IMR-90 (cell line): ENCODE measurements around the gene RGS9. TPM values are rescaled to one million over a fixed set of nuclear protein-coding genes. Genes with fewer than 3 reads are reported as not detected.
A peak's percentile ranks its signal among the peaks of the same experiment; 100 is the strongest.

Experiments used
- ATAC-seq: fragments of 200-7000 bp; cut with Tn5 transposase; 2 replicates; pipeline ENCODE4 v1.9.1; 2020; ENCODE audit warnings: low read depth, mild to moderate bottlenecking, moderate library complexity
- BruUV-seq: library from RNA; stranded (reverse); fragments of 400-500 nt; replicated peaks from 2 replicates; lab custom pipeline; 2021; lab: Mats Ljungman, UMichigan
- CTCF ChIA-PET: fragments of 300-600 bp; formaldehyde crosslinking; extraction: SDS; loops from one replicate; lab custom pipeline; 2021; ENCODE audit warnings: antibody characterized with exemption; lab: Yijun Ruan, JAX
- POLR2A ChIA-PET: fragments of 300-600 bp; sonication (Branson Sonifier 250); formaldehyde crosslinking; loops from one replicate; lab custom pipeline; 2022; ENCODE audit warnings: antibody characterized with exemption; ENCODE audit not compliant: unreplicated experiment; lab: Charles Lee
- DNase-seq: peaks from one replicate; pipeline ENCODE4 v3.0.0; 2013
- H2AFZ ChIP-seq: replicated peaks from 2 replicates; pipeline ENCODE3; 2013; ENCODE audit warnings: low read length, mild to moderate bottlenecking; ENCODE audit not compliant: poor library complexity
- H2AK5ac ChIP-seq: 2 replicates; pipeline ENCODE4 v1.6.1; 2013; ENCODE audit warnings: low read depth, low read length, inconsistent platforms
- H2AK9ac ChIP-seq: replicated peaks from 2 replicates; pipeline ENCODE3; 2013; ENCODE audit warnings: mild to moderate bottlenecking, low read depth, low read length, moderate library complexity; ENCODE audit not compliant: poor library complexity
- H2BK120ac ChIP-seq: 2 replicates; pipeline ENCODE4 v1.6.1; 2013; ENCODE audit warnings: low read depth, low read length, inconsistent platforms
- H2BK15ac ChIP-seq: 3 replicates; pipeline ENCODE4 v1.6.1; 2013; ENCODE audit warnings: low read depth, low read length, inconsistent platforms
- H2BK20ac ChIP-seq: 2 replicates; pipeline ENCODE4 v1.6.1; 2013; ENCODE audit warnings: low read depth, mild to moderate bottlenecking, inconsistent platforms, low read length, moderate library complexity
- H2BK5ac ChIP-seq: 2 replicates; pipeline ENCODE4 v1.6.1; 2013; ENCODE audit warnings: mild to moderate bottlenecking, low read depth, low read length, inconsistent platforms; ENCODE audit not compliant: poor library complexity, severe bottlenecking
- H3K14ac ChIP-seq: replicated peaks from 2 replicates; pipeline ENCODE4 v1.6.1; 2013; ENCODE audit warnings: low read depth, low read length, inconsistent platforms
- H3K18ac ChIP-seq: 2 replicates; pipeline ENCODE4 v1.6.1; 2013; ENCODE audit warnings: low read depth, low read length, control low read depth
- H3K23ac ChIP-seq: 2 replicates; pipeline ENCODE4 v1.6.1; 2013; ENCODE audit warnings: low read depth, low read length, inconsistent platforms
- H3K27ac ChIP-seq: 2 replicates; pipeline ENCODE4 v1.5.1; 2013; ENCODE audit warnings: mild to moderate bottlenecking, control low read depth, low read length; ENCODE audit not compliant: insufficient read depth
- H3K27me3 ChIP-seq: 2 replicates; pipeline ENCODE4 v1.6.1; 2013; ENCODE audit warnings: low read length; ENCODE audit not compliant: control insufficient read depth, insufficient read depth
- H3K36me3 ChIP-seq: 2 replicates; pipeline ENCODE4 v1.6.1; 2013; ENCODE audit warnings: low read length, mixed read lengths; ENCODE audit not compliant: control insufficient read depth, insufficient read depth
- H3K4ac ChIP-seq: 2 replicates; pipeline ENCODE4 v1.6.1; 2013; ENCODE audit warnings: low read depth, low read length, inconsistent platforms
- H3K4me1 ChIP-seq: 2 replicates; pipeline ENCODE4 v1.6.1; 2013; ENCODE audit warnings: low read length, mixed read lengths; ENCODE audit not compliant: control insufficient read depth, insufficient read depth
- H3K4me2 ChIP-seq: 2 replicates; pipeline ENCODE4 v1.6.1; 2013; ENCODE audit warnings: low read depth, mild to moderate bottlenecking, control low read depth, low read length, moderate library complexity
- H3K4me3 ChIP-seq: 2 replicates; pipeline ENCODE4 v1.5.1; 2013; ENCODE audit warnings: low read depth, mild to moderate bottlenecking, control low read depth, low read length, moderate library complexity; ENCODE audit not compliant: insufficient read depth
- H3K56ac ChIP-seq: 2 replicates; pipeline ENCODE4 v1.6.1; 2013; ENCODE audit warnings: low read length, inconsistent platforms; ENCODE audit not compliant: insufficient read depth; ENCODE audit errors: extremely low read depth
- H3K79me1 ChIP-seq, 2 experiments: 2 replicates each; pipeline ENCODE4 v1.6.1; 2013; ENCODE audit warnings: low read length in 2 of 2, inconsistent platforms in 1 of 2, low read depth in 1 of 2
- H3K9ac ChIP-seq: 2 replicates; pipeline ENCODE4 v1.6.1; 2013; ENCODE audit warnings: low read depth, low read length, control low read depth
- H3K9me1 ChIP-seq: 2 replicates; pipeline ENCODE4 v1.6.1; 2013; ENCODE audit warnings: low read length, inconsistent platforms; ENCODE audit not compliant: insufficient read depth
- H3K9me3 ChIP-seq: 2 replicates; pipeline ENCODE4 v1.6.1; 2013; ENCODE audit warnings: low read length; ENCODE audit not compliant: control insufficient read depth, insufficient read depth
- H4K20me1 ChIP-seq: 2 replicates; pipeline ENCODE4 v1.6.1; 2013; ENCODE audit warnings: low read length, inconsistent platforms; ENCODE audit not compliant: insufficient read depth
- H4K5ac ChIP-seq: 2 replicates; pipeline ENCODE4 v1.6.1; 2013; ENCODE audit warnings: mild to moderate bottlenecking, low read depth, low read length, control low read depth
- H4K8ac ChIP-seq, 2 experiments: 2 replicates each; pipeline ENCODE4 v1.6.1; 2013; ENCODE audit warnings: low read depth in 2 of 2, low read length in 2 of 2, control low read depth in 1 of 2, inconsistent platforms in 1 of 2
- H4K91ac ChIP-seq: 2 replicates; pipeline ENCODE4 v1.6.1; 2013; ENCODE audit warnings: low read depth, low read length, inconsistent platforms; ENCODE audit not compliant: insufficient read depth
- MAFK ChIP-seq: IDR thresholded peaks from 2 replicates; pipeline ENCODE4 v1.6.1; 2012; ENCODE audit warnings: low read depth, low read length, improper control_type of control experiment
- MAZ ChIP-seq: IDR thresholded peaks from 2 replicates; pipeline ENCODE4 v1.6.1; 2012; ENCODE audit warnings: low read depth, mild to moderate bottlenecking, low read length, improper control_type of control experiment, moderate library complexity, borderline replicate concordance
- MXI1 ChIP-seq: IDR thresholded peaks from 2 replicates; pipeline ENCODE4 v1.6.1; 2012; ENCODE audit warnings: low read depth, mild to moderate bottlenecking, low read length, moderate library complexity, borderline replicate concordance
- SMC3 ChIP-seq: fragments of 150-350 bp; IDR thresholded peaks from 2 replicates; pipeline ENCODE4 v1.6.1; 2016; ENCODE audit warnings: low read depth, mild to moderate bottlenecking, antibody characterized with exemption, low read length, moderate library complexity
- USF2 ChIP-seq: fragments of 150-350 bp; IDR thresholded peaks from 2 replicates; pipeline ENCODE4 v1.6.1; 2017; ENCODE audit warnings: mild to moderate bottlenecking, antibody characterized with exemption, low read length, low read depth
- WGBS, 2 experiments: methylation state at CpG; one replicate each; pipeline versions ENCODE4 v1.1.5 to v1.1.7; 2013; ENCODE audit warnings: missing lambda C conversion rate in 2 of 2; ENCODE audit not compliant: insufficient read length in 1 of 2; ENCODE audit errors: extremely low coverage in 2 of 2; 5-methylcytosine and 5-hydroxymethylcytosine counted together
- dilution Hi-C: fragments of 300-500 bp; cut with HindIII; formaldehyde crosslinking; loops from one replicate; pipeline ENCODE4 v1.14.3; 2018; ENCODE audit warnings: low sequenced_read_pairs; ENCODE audit not compliant: unreplicated experiment
- in situ Hi-C: fragments of 300-500 bp; cut with MboI; formaldehyde crosslinking; loops from 3 replicates; pipeline ENCODE4 v1.14.3; 2019; ENCODE audit warnings: low sequenced_read_pairs, inconsistent platforms, mixed read lengths
- intact Hi-C: fragments of 100-400 bp; cut with micrococcal nuclease; formaldehyde crosslinking; loops from 2 replicates; pipeline ENCODE4 v1.10.0; 2022
- polyA plus RNA-seq, 3 experiments: library from polyadenylated mRNA; depleted of rRNA; stranded (reverse); fragments of >200 nt; gene quantifications; 2 replicates each; pipeline ENCODE4 v1.2.3, GENCODE V29; 2012; ENCODE audit warnings: low replicate concordance in 1 of 3
- total RNA-seq: library from RNA; depleted of rRNA; stranded (reverse); fragments of >200 nt; gene quantifications from 2 replicates; pipeline ENCODE4 v1.2.3, GENCODE V29; 2012

RGS9 gene
- total and polyA plus RNA-seq, 2 of the 4 experiments (the other 2 are of a cell fraction), result 0.90 to 1.1 TPM

DNA sequence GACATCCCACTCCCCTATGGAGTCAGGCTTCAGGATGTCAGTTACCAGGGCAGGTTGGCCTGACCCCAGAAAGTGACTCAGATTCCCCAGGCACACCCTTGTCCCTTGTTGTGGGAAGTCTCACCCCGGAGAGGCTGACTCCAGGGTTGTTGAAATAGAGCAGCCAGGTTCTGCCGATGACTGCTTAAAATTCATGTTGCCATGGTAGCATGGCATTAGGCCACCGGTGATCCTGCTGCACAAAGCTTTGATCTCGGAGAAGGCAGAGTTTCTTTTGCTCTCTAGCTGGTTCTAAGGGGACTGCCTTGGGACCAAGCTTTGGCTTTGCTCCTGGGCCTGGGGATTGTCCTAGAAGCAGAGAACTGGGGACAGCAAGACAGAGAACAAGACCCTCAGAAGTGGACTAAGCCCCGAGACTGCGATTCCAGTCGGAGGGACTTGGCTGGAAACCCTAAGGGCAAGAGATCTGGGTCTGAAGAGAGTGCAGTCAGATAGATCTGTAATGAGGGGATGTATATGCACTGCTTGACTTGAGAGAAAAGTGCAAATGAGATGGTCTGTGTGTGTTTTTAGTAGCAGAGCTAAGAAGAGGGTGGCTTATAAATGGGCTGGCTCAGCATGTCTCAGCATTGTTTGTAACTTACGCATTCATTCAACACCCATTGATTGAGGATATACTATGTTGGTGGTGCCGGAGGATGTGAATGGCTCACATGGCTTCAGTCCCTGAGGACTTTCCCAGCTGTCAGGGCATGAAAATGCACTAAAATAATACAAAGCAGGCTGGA lies 106.9 kb downstream of the RGS9 start:
- no peak overlapping the region for H4K8ac ChIP-seq
- H2BK20ac ChIP-seq, result no peak overlapping the region
- H3K27me3 ChIP-seq, result peaks cover 25% of the 10 kb centered on the region
- intact Hi-C loops (no loop called here), in situ Hi-C loops (loop anchor here (25.0 kb wide), 1 partner anchor 1418 kb away; no protein-coding TSS in a partner anchor), dilution Hi-C loops (no loop called here)
- no peak overlapping the region for H2AK9ac ChIP-seq
- ChIA-PET POLR2A (no interaction called here), CTCF (no interaction called here)
- no peak overlapping the region for H3K23ac ChIP-seq
- H4K91ac ChIP-seq, result no peak overlapping the region
- no TSS peak for BruUV-seq
- no peaks in the 10 kb centered on the region for H3K79me1 ChIP-seq
- 33% methylated on average over 6 of the region's 9 CpGs; no CpG with 5 or more reads in 1 of the 2 experiments for WGBS, 2 experiments
- no peak overlapping the region for H3K4me3 ChIP-seq
- no peaks in the 10 kb centered on the region for H3K9me3 ChIP-seq
- DNase-seq (peak; percentile 24), ATAC-seq (0 out of 2 replicates have a peak, but pooled peaks have one; percentile 24)
- H3K4ac ChIP-seq, result no peak overlapping the region
- no peak overlapping the region for H3K56ac ChIP-seq
- H3K36me3 ChIP-seq, result no peaks in the 10 kb centered on the region
- no peak overlapping the region for H2AK5ac ChIP-seq
- H3K4me1 ChIP-seq, result no peaks in the 10 kb centered on the region
- H3K27ac ChIP-seq, result no peak overlapping the region
- TF ChIP-seq SMC3 (no peak), MAZ (no peak), MAFK (no peak), USF2 (no peak), MXI1 (no peak)
- H3K9ac ChIP-seq, result no peak overlapping the region
- peaks cover 2% of the 10 kb centered on the region; the same call in 1 of the 2 replicates for H3K9me1 ChIP-seq
- no peak overlapping the region for H3K4me2 ChIP-seq
- no peak overlapping the region for H4K5ac ChIP-seq
- H2BK15ac ChIP-seq, result no peak overlapping the region
- H2BK120ac ChIP-seq, result no peak overlapping the region
- H3K14ac ChIP-seq, result no peak overlapping the region
- peak overlapping the region; percentile 54 for H2AFZ ChIP-seq
- H2BK5ac ChIP-seq, result no peak overlapping the region
- H4K20me1 ChIP-seq, result no peaks in the 10 kb centered on the region
- H3K18ac ChIP-seq, result no peak overlapping the region
